ENCODE results near the gene PTPRN2.
"Not testable (repeated sequence)": the region's sequence is repeated elsewhere in the genome, so short reads cannot be mapped to it uniquely, and the experiment has no call there.

The PTPRN2 gene

GRCh38 chr7:158461824-158462223 is 125.8 kb downstream of the PTPRN2 start:
- TF ChIP-seq, protein P1, sequence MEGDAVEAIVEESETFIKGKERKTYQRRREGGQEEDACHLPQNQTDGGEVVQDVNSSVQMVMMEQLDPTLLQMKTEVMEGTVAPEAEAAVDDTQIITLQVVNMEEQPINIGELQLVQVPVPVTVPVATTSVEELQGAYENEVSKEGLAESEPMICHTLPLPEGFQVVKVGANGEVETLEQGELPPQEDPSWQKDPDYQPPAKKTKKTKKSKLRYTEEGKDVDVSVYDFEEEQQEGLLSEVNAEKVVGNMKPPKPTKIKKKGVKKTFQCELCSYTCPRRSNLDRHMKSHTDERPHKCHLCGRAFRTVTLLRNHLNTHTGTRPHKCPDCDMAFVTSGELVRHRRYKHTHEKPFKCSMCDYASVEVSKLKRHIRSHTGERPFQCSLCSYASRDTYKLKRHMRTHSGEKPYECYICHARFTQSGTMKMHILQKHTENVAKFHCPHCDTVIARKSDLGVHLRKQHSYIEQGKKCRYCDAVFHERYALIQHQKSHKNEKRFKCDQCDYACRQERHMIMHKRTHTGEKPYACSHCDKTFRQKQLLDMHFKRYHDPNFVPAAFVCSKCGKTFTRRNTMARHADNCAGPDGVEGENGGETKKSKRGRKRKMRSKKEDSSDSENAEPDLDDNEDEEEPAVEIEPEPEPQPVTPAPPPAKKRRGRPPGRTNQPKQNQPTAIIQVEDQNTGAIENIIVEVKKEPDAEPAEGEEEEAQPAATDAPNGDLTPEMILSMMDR (IDR thresholded peaks at IDR 0.05; ENCODE audit: borderline replicate concordance, insufficient read depth, low read depth, low read length) = no peak
- no peak overlapping the region for H3K4me3 ChIP-seq (ENCODE audit: low read depth, low read length)

DNA sequence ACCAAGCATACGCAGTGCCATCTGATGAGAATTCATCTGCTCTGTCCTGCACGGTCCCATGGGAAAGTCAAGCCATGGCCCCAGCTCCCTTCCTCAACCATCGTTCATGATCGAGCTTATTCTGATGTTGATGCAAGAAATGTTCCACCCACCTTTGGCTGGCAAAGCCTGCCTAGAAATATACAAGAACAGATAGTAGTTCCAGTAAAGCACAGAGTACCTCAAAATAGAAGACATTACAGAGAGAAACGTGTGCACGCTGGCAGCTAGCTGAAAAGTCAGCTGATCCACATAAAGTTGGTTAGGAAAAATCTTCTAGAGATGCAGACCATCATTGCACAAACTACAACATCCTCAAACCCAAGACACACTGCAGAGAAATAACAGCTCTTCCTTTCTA is 127.0 kb downstream of the PTPRN2 start:
- H3K4me3 ChIP-seq (ENCODE audit: low read depth, low read length) = no peak overlapping the region
- TF ChIP-seq, protein P1 (IDR thresholded peaks at IDR 0.05; ENCODE audit: borderline replicate concordance, insufficient read depth, low read depth, low read length) = no peak

DNA sequence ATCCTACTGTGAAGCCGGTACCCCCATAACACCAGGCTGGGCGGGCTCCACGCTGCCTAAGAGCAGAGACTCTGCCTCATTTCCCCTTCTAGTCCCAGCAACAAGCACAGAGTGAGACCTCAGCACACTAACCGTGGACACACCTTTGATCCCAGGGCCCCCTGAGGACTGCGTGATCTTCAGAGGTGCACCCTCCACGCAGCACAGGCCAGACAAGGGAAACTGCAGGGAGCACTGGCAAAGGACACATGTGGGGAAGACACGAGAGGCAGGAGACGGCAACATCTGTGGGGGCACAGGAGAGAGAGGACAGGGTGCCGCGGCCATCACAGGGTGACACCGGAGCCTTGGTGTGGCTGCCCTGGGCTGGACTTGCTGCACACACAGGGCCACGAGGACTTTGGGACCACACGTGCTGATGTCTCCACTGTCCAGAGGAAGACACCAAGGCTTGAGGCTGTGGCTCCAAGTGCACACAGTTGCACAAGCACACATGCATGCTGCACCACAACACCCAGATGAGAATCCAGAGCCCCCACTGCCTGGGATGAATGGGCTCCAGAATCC is 128.8 kb downstream of the PTPRN2 start:
- H3K4me3 ChIP-seq (ENCODE audit: low read depth, low read length) = no peak overlapping the region
- TF ChIP-seq, protein P1 (IDR thresholded peaks at IDR 0.05; ENCODE audit: borderline replicate concordance, insufficient read depth, low read depth, low read length) = no peak

- TF ChIP-seq, protein P1 (IDR thresholded peaks at IDR 0.05; ENCODE audit: borderline replicate concordance, insufficient read depth, low read depth, low read length) = no peak
- no peak overlapping the region for H3K4me3 ChIP-seq (ENCODE audit: low read depth, low read length)
These were observed 129.5 kb downstream of the PTPRN2 start for GRCh38 chr7:158458096-158458495.

DNA sequence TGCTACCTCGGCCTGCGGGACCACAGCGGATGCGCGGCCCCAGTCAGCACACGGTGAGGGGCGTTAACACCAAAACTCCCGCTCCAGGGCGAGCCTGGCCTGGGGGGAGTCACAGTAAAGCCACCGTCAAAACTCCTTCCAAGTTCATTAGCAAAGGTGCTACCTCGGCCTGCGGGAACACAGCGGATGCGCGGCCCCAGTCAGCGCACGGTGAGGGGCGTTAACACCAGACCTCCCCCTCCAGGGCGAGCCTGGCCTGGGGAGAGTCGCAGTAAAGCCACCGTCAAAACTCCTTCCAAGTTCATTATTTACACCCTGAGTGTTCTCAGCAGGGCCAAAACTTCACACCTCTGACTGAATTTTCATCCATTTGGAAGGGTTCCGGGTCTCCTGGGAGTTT is 130.0 kb downstream of the PTPRN2 start:
- not testable (repeated sequence) for H3K4me3 ChIP-seq (ENCODE audit: low read depth, low read length)

- H3K4me3 ChIP-seq (ENCODE audit: low read depth, low read length) = no peak overlapping the region
- TF ChIP-seq, protein P1 (IDR thresholded peaks at IDR 0.05; ENCODE audit: borderline replicate concordance, insufficient read depth, low read depth, low read length) = no peak
These were observed 133.0 kb downstream of the PTPRN2 start for GRCh38 chr7:158454631-158455030.

- TF ChIP-seq, protein P1 (IDR thresholded peaks at IDR 0.05; ENCODE audit: borderline replicate concordance, insufficient read depth, low read depth, low read length) = no peak
- H3K4me3 ChIP-seq (ENCODE audit: low read depth, low read length) = no peak overlapping the region
These were observed 134.0 kb downstream of the PTPRN2 start for GRCh38 chr7:158453663-158454062.

DNA sequence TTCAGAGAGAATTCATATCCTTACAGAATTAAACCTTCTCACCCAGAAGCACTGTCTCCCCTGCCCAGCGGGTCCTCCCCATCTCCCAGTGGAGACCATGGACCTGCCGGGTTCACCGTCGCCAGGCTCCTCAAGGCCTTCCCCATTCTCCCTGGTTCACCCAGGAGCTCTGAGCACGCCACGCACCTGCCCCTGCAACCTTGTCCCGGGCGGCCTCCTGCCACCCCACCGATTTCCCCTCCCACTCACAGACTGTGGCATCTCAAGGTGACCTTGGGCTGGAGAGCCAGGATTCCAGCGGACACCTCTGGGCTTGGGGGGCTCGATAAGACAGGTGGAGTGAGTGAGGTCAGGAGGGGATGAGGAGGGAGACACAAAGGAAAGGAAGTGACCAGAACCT is 135.3 kb downstream of the PTPRN2 start:
- no peak overlapping the region for H3K4me3 ChIP-seq (ENCODE audit: low read depth, low read length)
- TF ChIP-seq, protein P1 (IDR thresholded peaks at IDR 0.05; ENCODE audit: borderline replicate concordance, insufficient read depth, low read depth, low read length) = no peak
